Activated CD4-positive, alpha-beta T cell treated with anti-CD3 and anti-CD28 coated beads, Interleukin-2, amount 50 U/mL, for 48 hours (primary cell): ENCODE measurements around the gene TRIM46.
"Not testable (repeated sequence)": the region's sequence is repeated elsewhere in the genome, so short reads cannot be mapped to it uniquely, and the experiment has no call there.

Experiments
- DNase-seq, 2 experiments: peaks; one replicate each; pipeline ENCODE4 v3.0.0-alpha.2; 2020

Gene TRIM46

GRCh38 chr1:155208541-155209311 is 35.1 kb downstream of the TRIM46 start, which contains the start of gene MTX1:
MTX1 (plus strand) TSS chr1:155208695; CDS start chr1:155208805, 110 bp downstream.
- DNase-seq, result peak; percentile 89

- DNase-seq, result no peak
Measured at GRCh38 chr1:155209312-155209721, 35.7 kb downstream of the TRIM46 start.

- DNase-seq, result no peak
Measured at GRCh38 chr1:155210314-155211104, 36.9 kb downstream of the TRIM46 start.

- not testable (repeated sequence) for DNase-seq
Measured at GRCh38 chr1:155211381-155212050, 37.9 kb downstream of the TRIM46 start.

- DNase-seq, result not testable (repeated sequence)
Measured at GRCh38 chr1:155212051-155212440, 38.4 kb downstream of the TRIM46 start.

GRCh38 chr1:155214702-155215101 is 41.1 kb downstream of the TRIM46 start:
- not testable (repeated sequence) for DNase-seq

GRCh38 chr1:155218854-155219591 is 45.4 kb downstream of the TRIM46 start:
- DNase-seq, result no peak

GRCh38 chr1:155219592-155220031 is 46.0 kb downstream of the TRIM46 start:
- DNase-seq, result no peak

- not testable (repeated sequence) for DNase-seq
Measured at GRCh38 chr1:155220211-155220965, 46.7 kb downstream of the TRIM46 start.

- no peak for DNase-seq
Measured at GRCh38 chr1:155223047-155223446, 49.4 kb downstream of the TRIM46 start.

GRCh38 chr1:155225404-155225759 is 51.7 kb downstream of the TRIM46 start:
- DNase-seq, result not testable (repeated sequence)

GRCh38 chr1:155226188-155226909 is 52.7 kb downstream of the TRIM46 start:
- peak; percentile 82 to 86 for DNase-seq

GRCh38 chr1:155226910-155227260 is 53.2 kb downstream of the TRIM46 start:
- DNase-seq, result peak; percentile 59 to 68

- DNase-seq, result peak; percentile 100
Measured at GRCh38 chr1:155227261-155228095, 53.8 kb downstream of the TRIM46 start.

GRCh38 chr1:155228096-155228427 is 54.4 kb downstream of the TRIM46 start:
- DNase-seq, result no peak

GRCh38 chr1:155231302-155231701 is 57.7 kb downstream of the TRIM46 start:
- not testable (repeated sequence) for DNase-seq

- not testable (repeated sequence) for DNase-seq
Measured at GRCh38 chr1:155232001-155232978, 58.6 kb downstream of the TRIM46 start.

GRCh38 chr1:155233502-155233901 is 59.9 kb downstream of the TRIM46 start:
- not testable (repeated sequence) for DNase-seq
